Psoas muscle (tissue), 8 donors: ENCODE results near the gene KCNE2. TPM values are rescaled to one million over a fixed set of nuclear protein-coding genes. Genes with fewer than 3 reads are reported as not detected.
A peak's percentile ranks its signal among the peaks of the same experiment; 100 is the strongest.

ENCODE experiments used
- ATAC-seq, 4 donors: fragments of 200-7000 bp; cut with Tn5 transposase; one replicate each; pipeline ENCODE4 v1.9.1; 2020; ENCODE audit warnings: moderate library complexity in 3 of 4, mild to moderate bottlenecking in 2 of 4
- DNase-seq, 2 donors: peaks; one replicate each; pipeline ENCODE4 v3.0.0-alpha.2; 2020
- H3K27ac ChIP-seq: fragments of 200-600 bp; one replicate; pipeline ENCODE4 v1.8.0; 2022
- H3K27me3 ChIP-seq, 3 donors: fragments of 200-600 bp in 1 of 3; one replicate each; pipeline versions ENCODE4 v1.6.1 to v1.8.0; 2013 to 2022; ENCODE audit warnings: low read length in 2 of 3, mild to moderate bottlenecking in 2 of 3, moderate library complexity in 1 of 3; ENCODE audit not compliant: insufficient read depth in 3 of 3
- H3K36me3 ChIP-seq, 2 donors: fragments of 200-600 bp in 1 of 2; one replicate each; pipeline versions ENCODE4 v1.6.1 to v1.8.0; 2013 to 2022; ENCODE audit warnings: low read depth in 1 of 2, mild to moderate bottlenecking in 1 of 2, moderate library complexity in 1 of 2; ENCODE audit not compliant: insufficient read depth in 1 of 2
- H3K4me1 ChIP-seq: fragments of 200-600 bp; one replicate; pipeline ENCODE4 v1.8.0; 2022
- H3K4me3 ChIP-seq: fragments of 200-600 bp; one replicate; pipeline ENCODE4 v1.8.0; 2022; ENCODE audit warnings: mild to moderate bottlenecking
- H3K9me3 ChIP-seq: fragments of 200-600 bp; one replicate; pipeline ENCODE4 v1.8.0; 2022
- CTCF ChIP-seq: fragments of 200-600 bp; IDR thresholded peaks from one replicate; pipeline ENCODE4 v1.8.0; 2022; ENCODE audit warnings: antibody characterized with exemption
- whole genome bisulfite sequencing, 3 donors: extraction: QIAGEN DNeasy Blood & Tissue Kit; methylation state at CpG; one replicate each; pipeline versions ENCODE4 v1.1.6 to v1.1.7; 2013; 5-methylcytosine and 5-hydroxymethylcytosine counted together
- intact Hi-C, 2 donors: fragments of 100-400 bp; cut with DNase I; formaldehyde crosslinking; loops; one replicate each; pipeline versions ENCODE4 v1.11.0 to v1.14.2; 2022
- polyA plus RNA-seq, 3 donors: library from polyadenylated mRNA; stranded (reverse); fragments of 200-250 nt; gene quantifications; one replicate each; pipeline ENCODE4 v1.2.3, GENCODE V29; 2013
- total RNA-seq, 4 donors: library from RNA; stranded (reverse); fragmentation: NEBNext Ultra II Directional in 2 of 4; extraction: Animal tissue kit (Norgen Biotek cat#: 25700) in 2 of 4; gene quantifications; one replicate each; pipeline versions ENCODE4 v1.2.1 to v1.2.4, GENCODE V29; 2021 to 2023
- donor health status: healthy with polysubstance abuse.
- donor health status: DM: no; HTN: no; CAD: no; lungs with moderate emphysema.
- donor health status: Bipolar disorder and iron deficiency.
- donor health status: healthy.
- donor health status: DM: yes; HTN: yes; CAD: no.
- donor health status: DM: no; HTN: no; CAD: no.
- donor health status: DM: no; HTN: no; CAD: no.
- donor health status: DM: yes; HTN: yes; CAD: no.

KCNE2 gene
- total and polyA plus RNA-seq, 7 donors = 0.12 to 0.95 (median 0.41) TPM; not detected in 1

- Histone ChIP-seq H3K4me1 (peaks cover 10% of the 10 kb centered on the region), H3K27ac (peak overlapping the region; percentile 47), H3K9me3 (no peaks in the 10 kb centered on the region), H3K4me3 (no peak overlapping the region), H3K36me3 (no peaks in the 10 kb centered on the region), H3K27me3 (no peaks in the 10 kb centered on the region)
- ATAC-seq = peak in 2 of 4 donors; percentile 19 to 49
- intact Hi-C loops = loop anchor here (5.0 kb wide), 3 partner anchors 274 to 429 kb away; partner anchors contain the start of genes ATP5PO (in 1 of the 2), MRPS6 (in 1 of the 2) and SLC5A3 (in 1 of the 2)
- TF ChIP-seq CTCF = no peak
- WGBS, 3 donors = 43 to 54% (median 48%) methylated on average over 10 of the region's 10 CpGs
- DNase-seq = no peak
Measured at GRCh38 chr21:34345892-34346291, 17.9 kb upstream of the KCNE2 start.

GRCh38 chr21:34348890-34349519, 14.8 kb upstream of the KCNE2 start:
- ATAC-seq (no peak), DNase-seq (no peak)
- Histone ChIP-seq H3K4me3 (no peak overlapping the region), H3K27me3 (no peaks in the 10 kb centered on the region), H3K9me3 (no peaks in the 10 kb centered on the region), H3K4me1 (peaks cover 10% of the 10 kb centered on the region), H3K36me3 (no peaks in the 10 kb centered on the region), H3K27ac (no peak overlapping the region)
- WGBS, 3 donors = 45 to 66% (median 49%) methylated on average over 5 of the region's 5 CpGs
- intact Hi-C loops = loop anchor here (1.0 to 5.0 kb wide), 4 partner anchors 277 to 432 kb away; partner anchors contain the start of genes ATP5PO (in 1 of the 2), MRPS6 (in 1 of the 2) and SLC5A3 (in 1 of the 2)
- TF ChIP-seq CTCF = no peak

DNA sequence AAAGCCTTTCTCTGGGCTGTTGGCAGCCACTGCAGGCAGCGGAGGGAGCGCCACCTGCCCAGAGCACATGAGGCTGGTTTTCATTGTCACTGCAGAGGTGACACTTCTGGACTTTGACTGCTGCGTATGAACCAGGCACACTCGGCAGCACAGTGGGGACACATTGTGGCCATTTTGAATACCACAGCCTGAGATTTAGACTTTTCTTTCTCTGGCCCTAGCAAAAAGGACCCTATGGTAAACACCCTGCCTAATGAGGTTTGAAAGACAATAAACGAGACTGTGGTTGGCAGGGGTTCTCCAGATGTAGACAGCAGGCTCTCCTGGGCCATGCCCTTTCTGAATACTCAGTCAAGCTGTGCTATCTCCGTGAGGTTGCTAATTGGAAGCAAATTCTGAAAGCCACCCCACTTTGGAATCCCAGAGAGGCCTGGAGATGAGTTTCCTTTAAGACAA, 12.0 kb upstream of the KCNE2 start:
- TF ChIP-seq CTCF = peak; percentile 53
- H3K27ac ChIP-seq = no peak overlapping the region
- 26 to 28% (median 26%) methylated on average over 6 of the region's 6 CpGs for WGBS, 3 donors
- no peaks in the 10 kb centered on the region for H3K4me1 ChIP-seq
- DNase-seq (no peak), ATAC-seq (peak; percentile 83 to 88 (median 85))
- no peaks in the 10 kb centered on the region for H3K9me3 ChIP-seq
- intact Hi-C loops = no loop called here
- H3K4me3 ChIP-seq = no peak overlapping the region
- H3K27me3 ChIP-seq = peaks cover 0 to 2% (median 0%) of the 10 kb centered on the region in 3 donors
- no peaks in the 10 kb centered on the region for H3K36me3 ChIP-seq

GRCh38 chr21:34352556-34352955, 11.2 kb upstream of the KCNE2 start:
- intact Hi-C loops = no loop called here
- H3K27me3 ChIP-seq = peaks cover 0 to 2% (median 0%) of the 10 kb centered on the region in 3 donors
- WGBS, 3 donors = 90 to 91% (median 91%) methylated on average over 4 of the region's 4 CpGs
- no peak for TF ChIP-seq CTCF
- H3K36me3 ChIP-seq = no peaks in the 10 kb centered on the region
- no peaks in the 10 kb centered on the region for H3K9me3 ChIP-seq
- DNase-seq = no peak
- no peak overlapping the region for H3K4me3 ChIP-seq
- no peaks in the 10 kb centered on the region for H3K4me1 ChIP-seq
- no peak for ATAC-seq
- H3K27ac ChIP-seq = no peak overlapping the region
